Skin epidermis (tissue), 12 donors: ENCODE measurements around the gene AANAT.
"Not testable (repeated sequence)": the region's sequence is repeated elsewhere in the genome, so short reads cannot be mapped to it uniquely, and the experiment has no call there.

Experiments
- H3K27ac ChIP-seq, 21 experiments: fragments of 200-600 bp; sonication (generic) in 11 of 21; one replicate each; pipeline ENCODE4 v1.5.0; 2020; ENCODE audit warnings: mild to moderate bottlenecking in 3 of 21, inconsistent platforms in 2 of 21, moderate library complexity in 2 of 21
- H3K4me3 ChIP-seq, 7 experiments: fragments of 200-600 bp; sonication (generic) in 2 of 7; one replicate each; pipeline ENCODE4 v1.5.0; 2020; ENCODE audit warnings: inconsistent platforms in 2 of 7, mild to moderate bottlenecking in 2 of 7, moderate library complexity in 1 of 7

Gene AANAT

GRCh38 chr17:76500074-76500746, 32.8 kb downstream of the AANAT start:
- Histone ChIP-seq H3K4me3 (peak overlapping the region; percentile 61 to 86 (median 70)), H3K27ac (peak overlapping the region; percentile 74 to 96 (median 90))

GRCh38 chr17:76500747-76501017, 33.3 kb downstream of the AANAT start:
- Histone ChIP-seq H3K27ac (peak overlapping the region; percentile 74 to 96 (median 90)), H3K4me3 (peak overlapping the region; percentile 61 to 86 (median 70))

- Histone ChIP-seq H3K27ac (peak within 1 kb of the TSS; percentile 74 to 96 (median 90)), H3K4me3 (peak within 1 kb of the TSS; percentile 61 to 86 (median 70))
Observed at GRCh38 chr17:76501018-76501826, 33.8 kb downstream of the AANAT start, which contains the start of gene RHBDF2. TSS of gene RHBDF2 (minus strand) at chr17:76501423. CDS start at chr17:76481524, 19,899 bp downstream.

GRCh38 chr17:76501827-76502307, 34.5 kb downstream of the AANAT start:
- H3K4me3 ChIP-seq, result peak overlapping the region; percentile 61 to 86 (median 70)
- H3K27ac ChIP-seq, result peak overlapping the region; percentile 31 to 96 (median 90)

- Histone ChIP-seq H3K27ac (peak overlapping the region in 8 of 21 experiments; percentile 31 to 92 (median 90)), H3K4me3 (no peak overlapping the region)
Observed at GRCh38 chr17:76502341-76503211, 35.2 kb downstream of the AANAT start.

- Histone ChIP-seq H3K27ac (no peak overlapping the region), H3K4me3 (no peak overlapping the region)
Observed at GRCh38 chr17:76504117-76504516, 36.7 kb downstream of the AANAT start.

GRCh38 chr17:76506408-76507345, 39.3 kb downstream of the AANAT start:
- no peak overlapping the region for H3K4me3 ChIP-seq
- H3K27ac ChIP-seq, result no peak overlapping the region

GRCh38 chr17:76508472-76509063, 41.2 kb downstream of the AANAT start:
- not testable (repeated sequence) for H3K27ac ChIP-seq, H3K4me3 ChIP-seq

GRCh38 chr17:76510831-76511244, 43.4 kb downstream of the AANAT start:
- no peak overlapping the region for H3K27ac ChIP-seq
- no peak overlapping the region for H3K4me3 ChIP-seq

- Histone ChIP-seq H3K27ac (no peak overlapping the region), H3K4me3 (no peak overlapping the region)
Observed at GRCh38 chr17:76511668-76512365, 44.4 kb downstream of the AANAT start.

GRCh38 chr17:76512366-76513305, 45.2 kb downstream of the AANAT start:
- Histone ChIP-seq H3K27ac (peak overlapping the region in 5 of 21 experiments; percentile 6 to 86 (median 34)), H3K4me3 (no peak overlapping the region)

- Histone ChIP-seq H3K4me3 (no peak overlapping the region), H3K27ac (peak overlapping the region in 5 of 21 experiments; percentile 6 to 86 (median 34))
Observed at GRCh38 chr17:76513306-76513692, 45.9 kb downstream of the AANAT start.

- peak overlapping the region in 16 of 21 experiments; percentile 9 to 91 (median 82) for H3K27ac ChIP-seq
- not testable (repeated sequence) for H3K4me3 ChIP-seq
Observed at GRCh38 chr17:76514355-76514754, 47.0 kb downstream of the AANAT start.

- peak overlapping the region in 4 of 7 experiments; percentile 1 to 17 (median 10) for H3K4me3 ChIP-seq
- peak overlapping the region in 20 of 21 experiments; percentile 43 to 91 (median 81) for H3K27ac ChIP-seq
Observed at GRCh38 chr17:76515274-76515949, 48.0 kb downstream of the AANAT start.

GRCh38 chr17:76517638-76518038, 50.2 kb downstream of the AANAT start:
- H3K27ac ChIP-seq, result peak overlapping the region in 1 of 21 experiments; percentile 91

More at GRCh38 chr17:76517638-76518038, 50.2 kb downstream of the AANAT start:
- H3K4me3 ChIP-seq, result no peak overlapping the region
